H9 (cell line): ENCODE measurements around the gene TOP1. TPM values are rescaled to one million over a fixed set of nuclear protein-coding genes. Genes with fewer than 3 reads are reported as not detected.

ENCODE experiments used
- DNase-seq: peaks from one replicate; pipeline ENCODE4 v3.0.0-alpha.2; 2017
- H2AFZ ChIP-seq: one replicate; pipeline ENCODE4 v1.6.1; 2013; ENCODE audit warnings: mild to moderate bottlenecking, low read length, control low read depth, moderate library complexity
- H2AK5ac ChIP-seq: 2 replicates; pipeline ENCODE4 v1.6.1; 2013; ENCODE audit warnings: low read length, control low read depth, mixed read lengths; ENCODE audit not compliant: insufficient read length
- H2BK120ac ChIP-seq: one replicate; pipeline ENCODE4 v1.6.1; 2013; ENCODE audit warnings: low read depth, mild to moderate bottlenecking, low read length, control low read depth, inconsistent platforms; ENCODE audit not compliant: poor library complexity, severe bottlenecking
- H2BK12ac ChIP-seq: 2 replicates; pipeline ENCODE4 v1.6.1; 2013; ENCODE audit warnings: low read length, control low read depth, mixed read lengths, low read depth; ENCODE audit not compliant: insufficient read length
- H2BK15ac ChIP-seq: 2 replicates; pipeline ENCODE4 v1.6.1; 2013; ENCODE audit warnings: low read depth, low read length, control low read depth
- H2BK20ac ChIP-seq: one replicate; pipeline ENCODE4 v1.6.1; 2013; ENCODE audit warnings: low read depth, mild to moderate bottlenecking, low read length, control low read depth, inconsistent platforms; ENCODE audit not compliant: poor library complexity, severe bottlenecking
- H2BK5ac ChIP-seq: 2 replicates; pipeline ENCODE4 v1.6.1; 2013; ENCODE audit warnings: low read length, control low read depth, mixed read lengths; ENCODE audit not compliant: insufficient read length
- H3K14ac ChIP-seq: 2 replicates; pipeline ENCODE4 v1.6.1; 2013; ENCODE audit warnings: low read length, control low read depth; ENCODE audit not compliant: insufficient read depth
- H3K18ac ChIP-seq: 2 replicates; pipeline ENCODE4 v1.6.1; 2013; ENCODE audit warnings: low read depth, mild to moderate bottlenecking, mixed read lengths, low read length, control low read depth; ENCODE audit not compliant: insufficient read length
- H3K23ac ChIP-seq: 2 replicates; pipeline ENCODE4 v1.6.1; 2013; ENCODE audit warnings: low read length, control low read depth, mixed read lengths, low read depth; ENCODE audit not compliant: insufficient read length
- H3K23me2 ChIP-seq: 2 replicates; pipeline ENCODE4 v1.6.1; 2013; ENCODE audit warnings: low read depth, mild to moderate bottlenecking, mixed read lengths, low read length, control low read depth; ENCODE audit not compliant: insufficient read length, poor library complexity, severe bottlenecking
- H3K27ac ChIP-seq: 2 replicates; pipeline ENCODE4 v1.5.1; 2013; ENCODE audit warnings: low read length, control low read depth, mixed read lengths, low read depth; ENCODE audit not compliant: insufficient read length
- H3K27me3 ChIP-seq: 2 replicates; pipeline ENCODE4 v1.6.1; 2013; ENCODE audit warnings: low read length, control low read depth, inconsistent platforms; ENCODE audit not compliant: insufficient read depth
- H3K4ac ChIP-seq: 2 replicates; pipeline ENCODE4 v1.6.1; 2013; ENCODE audit warnings: low read depth, mild to moderate bottlenecking, control low read depth, inconsistent platforms, low read length, moderate library complexity
- H3K4me1 ChIP-seq: 2 replicates; pipeline ENCODE4 v1.6.1; 2013; ENCODE audit warnings: low read length, control low read depth, inconsistent platforms; ENCODE audit not compliant: insufficient read depth
- H3K4me2 ChIP-seq: 2 replicates; pipeline ENCODE4 v1.6.1; 2013; ENCODE audit warnings: low read length, control low read depth, mixed read lengths; ENCODE audit not compliant: insufficient read length, insufficient read depth
- H3K56ac ChIP-seq: 2 replicates; pipeline ENCODE4 v1.6.1; 2013; ENCODE audit warnings: low read depth, mild to moderate bottlenecking, mixed read lengths, low read length, control low read depth; ENCODE audit not compliant: insufficient read length
- H3K79me1 ChIP-seq: 2 replicates; pipeline ENCODE4 v1.6.1; 2013; ENCODE audit warnings: low read depth, mild to moderate bottlenecking, moderate library complexity, low read length, control low read depth, inconsistent platforms; ENCODE audit not compliant: insufficient read depth, poor library complexity, severe bottlenecking
- H3K79me2 ChIP-seq: 2 replicates; pipeline ENCODE4 v1.6.1; 2013; ENCODE audit warnings: low read length, control low read depth, inconsistent platforms; ENCODE audit not compliant: insufficient read depth
- H3K9ac ChIP-seq: 2 replicates; pipeline ENCODE4 v1.6.1; 2013; ENCODE audit warnings: low read length, control low read depth, mixed read lengths; ENCODE audit not compliant: insufficient read length; ENCODE audit errors: extremely low read depth
- H3K9me3 ChIP-seq: one replicate; pipeline ENCODE4 v1.6.1; 2013; ENCODE audit warnings: low read depth, low read length, inconsistent platforms; ENCODE audit not compliant: control insufficient read depth
- H3T11ph ChIP-seq: one replicate; pipeline ENCODE4 v1.6.1; 2013; ENCODE audit warnings: mild to moderate bottlenecking, low read length, control low read depth, inconsistent platforms
- H4K20me1 ChIP-seq: one replicate; pipeline ENCODE4 v1.6.1; 2013; ENCODE audit not compliant: control insufficient read depth, insufficient read length, insufficient read depth
- H4K5ac ChIP-seq: 2 replicates; pipeline ENCODE4 v1.6.1; 2013; ENCODE audit warnings: low read depth, mild to moderate bottlenecking, mixed read lengths, low read length, control low read depth; ENCODE audit not compliant: insufficient read length
- H4K8ac ChIP-seq: replicated peaks from 2 replicates; pipeline ENCODE4 v1.6.1; 2013; ENCODE audit warnings: low read length, control low read depth, mixed read lengths, low read depth; ENCODE audit not compliant: insufficient read length
- H4K91ac ChIP-seq: 2 replicates; pipeline ENCODE4 v1.6.1; 2013; ENCODE audit warnings: low read depth, mild to moderate bottlenecking, moderate library complexity, mixed read lengths, low read length, control low read depth; ENCODE audit not compliant: insufficient read length
- H3K27ac Mint-ChIP-seq, 3 experiments: 2 replicates in 2 of 3; 3 replicates in 1 of 3; pipeline ENCODE4 v1.8.0; 2020 to 2021; ENCODE audit warnings: mixed read lengths in 3 of 3, mild to moderate bottlenecking in 1 of 3, moderate library complexity in 1 of 3
- H3K27me3 Mint-ChIP-seq: 2 replicates; pipeline ENCODE4 v1.8.0; 2021; ENCODE audit warnings: low read depth, mild to moderate bottlenecking, moderate library complexity, mixed read lengths
- H3K36me3 Mint-ChIP-seq, 3 experiments: 2 replicates in 2 of 3; 3 replicates in 1 of 3; pipeline ENCODE4 v1.8.0; 2020 to 2021; ENCODE audit warnings: low read depth in 3 of 3, mixed read lengths in 3 of 3; ENCODE audit not compliant: insufficient read depth in 1 of 3
- H3K4me1 Mint-ChIP-seq, 2 experiments: 2 replicates each; pipeline ENCODE4 v1.8.0; 2020; ENCODE audit warnings: mixed read lengths in 2 of 2
- H3K4me3 Mint-ChIP-seq, 2 experiments: 2 replicates in 1 of 2; 3 replicates in 1 of 2; pipeline ENCODE4 v1.8.0; 2020 to 2021; ENCODE audit warnings: mild to moderate bottlenecking in 2 of 2, mixed read lengths in 2 of 2, moderate library complexity in 1 of 2
- H3K9me3 Mint-ChIP-seq, 2 experiments: 2 replicates in 1 of 2; 3 replicates in 1 of 2; pipeline ENCODE4 v1.8.0; 2020; ENCODE audit warnings: mild to moderate bottlenecking in 2 of 2, mixed read lengths in 2 of 2, moderate library complexity in 1 of 2
- WGBS: extraction: QIAGEN DNeasy Blood & Tissue Kit; methylation state at CpG from one replicate; pipeline ENCODE4 v1.1.7; 2013; ENCODE audit warnings: missing lambda C conversion rate, low lambda C conversion rate, mixed read lengths; ENCODE audit not compliant: insufficient read length; ENCODE audit errors: extremely low coverage; 5-methylcytosine and 5-hydroxymethylcytosine counted together
- microRNA-seq: library from miRNA; unstranded; fragments of <30 nt; microRNA quantifications from one replicate; pipeline ENCODE4, GENCODE V29; 2020; ENCODE audit warnings: borderline microRNAs expressed
- total RNA-seq: library from RNA; stranded (reverse); gene quantifications from 2 replicates; pipeline ENCODE4 v1.2.1, GENCODE V29; 2021
- TF ChIP-seq, protein P1 (sequence below): fragments of 200-600 bp; sonication (generic); conservative IDR thresholded peaks from 3 replicates; pipeline ENCODE4 v1.8.0; 2021; ENCODE audit warnings: antibody characterized with exemption, mild to moderate bottlenecking

TOP1 gene
- total RNA-seq, 1 experiment from 2014 or later = 96.4 TPM

DNA sequence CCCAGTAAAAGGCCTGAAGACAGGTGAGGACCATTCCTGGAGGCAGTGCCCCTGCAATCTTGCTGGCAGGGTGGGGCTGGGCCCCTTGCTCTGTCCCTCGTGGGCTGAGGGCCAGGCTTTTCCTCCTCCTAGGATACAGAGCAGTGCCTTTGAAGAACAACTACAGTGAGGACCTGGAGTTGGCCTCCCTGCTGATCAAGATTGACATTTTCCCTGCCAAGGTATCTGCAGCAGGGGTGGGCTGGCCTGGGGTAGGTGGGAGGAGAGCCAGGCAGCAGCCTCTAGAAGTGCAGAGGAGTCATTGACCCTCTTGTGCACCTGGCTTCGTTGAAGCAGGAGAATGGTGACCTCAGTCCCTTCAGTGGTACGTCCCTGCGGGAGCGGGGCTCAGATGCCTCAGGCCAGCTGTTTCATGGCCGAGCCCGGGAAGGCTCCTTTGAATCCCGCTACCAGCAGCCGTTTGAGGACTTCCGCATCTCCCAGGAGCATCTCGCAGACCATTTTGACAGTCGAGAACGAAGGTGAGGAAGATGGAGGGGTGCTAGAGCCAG is 145.2 kb downstream of the TOP1 start:
- no peaks in the 10 kb centered on the region for H3K23me2 ChIP-seq
- no peak overlapping the region for H3K56ac ChIP-seq
- no peak overlapping the region for H3K9ac ChIP-seq
- no peak overlapping the region for H2BK5ac ChIP-seq
- no peak overlapping the region for H4K8ac ChIP-seq
- Mint-ChIP-seq H3K27me3 (no peaks in the 10 kb centered on the region), H3K36me3 (peaks cover 49 to 92% (median 71%) of the 10 kb centered on the region in 3 experiments; a peak in 6 of 7 replicates), H3K4me3 (no peak overlapping the region), H3K27ac (peak overlapping the region; percentile 40 to 97 (median 75); a peak in 2 of 7 replicates), H3K9me3 (no peaks in the 10 kb centered on the region), H3K4me1 (peaks cover 21 to 33% of the 10 kb centered on the region in 2 experiments)
- H3K4me1 ChIP-seq = peaks cover 3% of the 10 kb centered on the region; the same call in 1 of the 2 replicates
- no peaks in the 10 kb centered on the region for H3K79me1 ChIP-seq
- H3K23ac ChIP-seq = no peak overlapping the region
- H4K91ac ChIP-seq = no peak overlapping the region
- H3K79me2 ChIP-seq = no peaks in the 10 kb centered on the region
- H3K9me3 ChIP-seq = no peaks in the 10 kb centered on the region
- H3K4me2 ChIP-seq = no peak overlapping the region
- WGBS = no CpG with 5 or more reads among the region's 13 CpGs
- H2AK5ac ChIP-seq = no peak overlapping the region
- DNase-seq = peak; percentile 14
- TF ChIP-seq, protein P1, sequence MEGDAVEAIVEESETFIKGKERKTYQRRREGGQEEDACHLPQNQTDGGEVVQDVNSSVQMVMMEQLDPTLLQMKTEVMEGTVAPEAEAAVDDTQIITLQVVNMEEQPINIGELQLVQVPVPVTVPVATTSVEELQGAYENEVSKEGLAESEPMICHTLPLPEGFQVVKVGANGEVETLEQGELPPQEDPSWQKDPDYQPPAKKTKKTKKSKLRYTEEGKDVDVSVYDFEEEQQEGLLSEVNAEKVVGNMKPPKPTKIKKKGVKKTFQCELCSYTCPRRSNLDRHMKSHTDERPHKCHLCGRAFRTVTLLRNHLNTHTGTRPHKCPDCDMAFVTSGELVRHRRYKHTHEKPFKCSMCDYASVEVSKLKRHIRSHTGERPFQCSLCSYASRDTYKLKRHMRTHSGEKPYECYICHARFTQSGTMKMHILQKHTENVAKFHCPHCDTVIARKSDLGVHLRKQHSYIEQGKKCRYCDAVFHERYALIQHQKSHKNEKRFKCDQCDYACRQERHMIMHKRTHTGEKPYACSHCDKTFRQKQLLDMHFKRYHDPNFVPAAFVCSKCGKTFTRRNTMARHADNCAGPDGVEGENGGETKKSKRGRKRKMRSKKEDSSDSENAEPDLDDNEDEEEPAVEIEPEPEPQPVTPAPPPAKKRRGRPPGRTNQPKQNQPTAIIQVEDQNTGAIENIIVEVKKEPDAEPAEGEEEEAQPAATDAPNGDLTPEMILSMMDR = no peak
- H3T11ph ChIP-seq = no peak overlapping the region
- H2AFZ ChIP-seq = no peak overlapping the region
- no peak overlapping the region for H2BK20ac ChIP-seq
- H3K18ac ChIP-seq = no peak overlapping the region
- no peak overlapping the region for H2BK120ac ChIP-seq
- no peak overlapping the region for H4K5ac ChIP-seq
- no peak overlapping the region for H3K27ac ChIP-seq
- no peaks in the 10 kb centered on the region for H4K20me1 ChIP-seq
- H2BK15ac ChIP-seq = no peak overlapping the region
- H2BK12ac ChIP-seq = no peak overlapping the region
- no peak overlapping the region for H3K14ac ChIP-seq
- H3K4ac ChIP-seq = no peak overlapping the region
- H3K27me3 ChIP-seq = no peaks in the 10 kb centered on the region

Small RNAs within 50 kb of the gene (microRNA-seq; reads per million reads assigned to microRNA genes)
- 0.35 reads per million for gene MIR6871

Other genes with a start within 250 kb of the TOP1 start
- gene PLCG1, start 108.7 kb downstream of the TOP1 start, total RNA-seq = 161 and 171 TPM in 2 replicates